HepG2 (cell line): ENCODE measurements around the gene OR10V1. TPM values are rescaled to one million over a fixed set of nuclear protein-coding genes. Genes with fewer than 3 reads are reported as not detected.

Experiments used
- ATAC-seq: fragments of 200-7000 bp; cut with Tn5 transposase; 3 replicates; pipeline ENCODE4 v1.9.1; 2020; ENCODE audit warnings: mild to moderate bottlenecking, moderate library complexity
- BruUV-seq: library from RNA; stranded (reverse); fragments of 400-500 nt; replicated peaks from 2 replicates; lab custom pipeline; 2021; lab: Mats Ljungman, UMichigan
- CTCF ChIA-PET: fragments of 300-600 bp; formaldehyde crosslinking; extraction: SDS; loops from one replicate; lab custom pipeline; 2021; ENCODE audit warnings: low total read pairs, inconsistent platforms, low intra/inter-chr PET ratio; lab: Yijun Ruan, JAX
- POLR2A ChIA-PET: fragments of 350-600 bp; sonication (Branson Sonifier 250); formaldehyde crosslinking; loops from one replicate; lab custom pipeline; 2020; ENCODE audit warnings: antibody characterized with exemption, inconsistent platforms; lab: Yijun Ruan, JAX
- DNase-seq: peaks from one replicate; pipeline ENCODE4 v3.0.0-alpha.2; 2015; ENCODE audit warnings: low spot score
- FAIRE-seq: peaks from 3 replicates; lab custom pipeline; 2011; peaks lifted over from hg19 to GRCh38; lab: Jason Lieb, UNC
- H2AFZ ChIP-seq: one replicate; pipeline ENCODE4 v1.6.1; 2011; ENCODE audit warnings: low read length, inconsistent platforms
- H3K27ac ChIP-seq: fragments of 300-600 bp; 3 replicates; pipeline ENCODE4 v1.8.0; 2011; ENCODE audit warnings: mixed run types, mild to moderate bottlenecking, mixed read lengths, low read length, inconsistent platforms; ENCODE audit not compliant: insufficient read depth; ENCODE audit errors: extremely low read length
- H3K27me3 ChIP-seq, 2 experiments: fragments of 200-600 bp in 1 of 2; 2 replicates in 1 of 2; 3 replicates in 1 of 2; pipeline versions ENCODE4 v1.6.0 to v1.8.0; 2011; ENCODE audit warnings: low read length in 2 of 2, mild to moderate bottlenecking in 2 of 2, moderate library complexity in 2 of 2, inconsistent platforms in 1 of 2; ENCODE audit not compliant: insufficient read depth in 2 of 2, control insufficient read depth in 1 of 2
- H3K36me3 ChIP-seq, 2 experiments: fragments of 200-600 bp in 1 of 2; replicated peaks in 1 of 2; 2 replicates in 1 of 2; 3 replicates in 1 of 2; pipeline versions ENCODE4 v1.5.1 to v1.8.0; 2011; ENCODE audit warnings: low read length in 2 of 2, inconsistent platforms in 1 of 2; ENCODE audit not compliant: insufficient read depth in 2 of 2, control insufficient read depth in 1 of 2
- H3K4me1 ChIP-seq: 2 replicates; pipeline ENCODE4 v1.5.1; 2012; ENCODE audit warnings: low read length, inconsistent platforms; ENCODE audit not compliant: insufficient read depth
- H3K4me2 ChIP-seq: 2 replicates; pipeline ENCODE4 v1.6.0; 2011; ENCODE audit warnings: low read depth, low read length, inconsistent platforms
- H3K4me3 ChIP-seq, 3 experiments: fragments of 200-600 bp in 1 of 3; sonication (generic), shearing (Covaris generic) in 1 of 3; replicated peaks in 1 of 3; 2 replicates each; pipeline ENCODE4 v1.5.1; 2011 to 2016; ENCODE audit warnings: low read length in 3 of 3, inconsistent platforms in 2 of 3, low read depth in 2 of 3, mild to moderate bottlenecking in 2 of 3, control low read depth in 1 of 3, mixed read lengths in 1 of 3; ENCODE audit not compliant: insufficient read depth in 1 of 3
- H3K79me2 ChIP-seq: one replicate; pipeline ENCODE4 v1.6.1; 2011; ENCODE audit warnings: low read length, inconsistent platforms; ENCODE audit not compliant: insufficient read depth
- H3K9ac ChIP-seq: 2 replicates; pipeline ENCODE4 v1.6.0; 2011; ENCODE audit warnings: mild to moderate bottlenecking, low read depth, low read length, inconsistent platforms; ENCODE audit not compliant: insufficient read depth
- H3K9me3 ChIP-seq: 2 replicates; pipeline ENCODE4 v1.5.1; 2012; ENCODE audit warnings: mild to moderate bottlenecking, low read length
- H4K20me1 ChIP-seq: 2 replicates; pipeline ENCODE4 v1.6.0; 2011; ENCODE audit warnings: inconsistent platforms, mild to moderate bottlenecking, low read length, moderate library complexity; ENCODE audit not compliant: insufficient read depth
- AGO2 ChIP-seq: fragments of 200-400 bp; formaldehyde crosslinking; optimal IDR thresholded peaks from 2 replicates; pipeline ENCODE3; 2017; ENCODE audit warnings: mild to moderate bottlenecking, low read depth, low read length, moderate library complexity
- ARID4A ChIP-seq: sonication (generic); formaldehyde crosslinking; IDR thresholded peaks from 2 replicates; pipeline ENCODE4 v1.5.0; 2020; ENCODE audit warnings: mild to moderate bottlenecking, missing genetic modification reagents, borderline replicate concordance
- HDAC2 ChIP-seq: sonication (generic); formaldehyde crosslinking; IDR thresholded peaks from 2 replicates; pipeline ENCODE4 v1.4.0; 2020; ENCODE audit warnings: missing genetic modification reagents
- HNRNPLL ChIP-seq: fragments of 200-400 bp; formaldehyde crosslinking; IDR thresholded peaks from 2 replicates; pipeline ENCODE4 v1.6.1; 2017; ENCODE audit warnings: mild to moderate bottlenecking, low read depth, low read length; ENCODE audit not compliant: poor library complexity, severe bottlenecking
- JARID2 ChIP-seq: sonication (generic); formaldehyde crosslinking; IDR thresholded peaks from 2 replicates; pipeline ENCODE4 v1.8.1; 2023; ENCODE audit warnings: missing genetic modification reagents, inconsistent platforms; ENCODE audit not compliant: insufficient replicate concordance
- JUN ChIP-seq: sonication (generic); formaldehyde crosslinking; IDR thresholded peaks from 2 replicates; pipeline ENCODE4 v1.4.0; 2020; ENCODE audit warnings: mild to moderate bottlenecking, missing genetic modification reagents
- MTA1 ChIP-seq: sonication (generic); formaldehyde crosslinking; IDR thresholded peaks from 2 replicates; pipeline ENCODE4 v1.4.0; 2020; ENCODE audit warnings: missing genetic modification reagents, mild to moderate bottlenecking, borderline replicate concordance
- SIN3A ChIP-seq: IDR thresholded peaks from 2 replicates; pipeline ENCODE4 v1.6.1; 2011; ENCODE audit warnings: low read depth, mild to moderate bottlenecking, control low read depth, low read length, borderline replicate concordance
- TRIM22 ChIP-seq: fragments of 450-650 bp; IDR thresholded peaks from 2 replicates; pipeline ENCODE4 v1.6.1; 2017
- YEATS4 ChIP-seq: sonication (generic); formaldehyde crosslinking; IDR thresholded peaks from 2 replicates; pipeline ENCODE4 v1.4.0; 2020; ENCODE audit warnings: missing genetic modification reagents, borderline replicate concordance
- YY1 ChIP-seq: IDR thresholded peaks from 2 replicates; pipeline ENCODE4 v1.6.1; 2011; ENCODE audit warnings: low read length, low read depth, moderate library complexity, mild to moderate bottlenecking; ENCODE audit not compliant: insufficient read depth, insufficient replicate concordance
- ZBTB10 ChIP-seq: sonication (generic); formaldehyde crosslinking; IDR thresholded peaks from 2 replicates; pipeline ENCODE4 v1.4.0; 2020; ENCODE audit warnings: missing genetic modification reagents, borderline replicate concordance
- ZNF326 ChIP-seq: sonication (generic); formaldehyde crosslinking; IDR thresholded peaks from 2 replicates; pipeline ENCODE4 v1.4.0; 2020; ENCODE audit warnings: missing genetic modification reagents, borderline replicate concordance
- WGBS: methylation state at CpG from one replicate; pipeline ENCODE4 v1.1.6; 2017; ENCODE audit warnings: low lambda C conversion rate; 5-methylcytosine and 5-hydroxymethylcytosine counted together
- in situ Hi-C: cut with HindIII; loops from 2 replicates; pipeline ENCODE4 v1.10.0; 2017; ENCODE audit warnings: low pct_unique_long_range_greater_than_20kb; ENCODE audit not compliant: extremely low pct_ligation_motif_present
- intact Hi-C: fragments of 100-400 bp; cut with micrococcal nuclease; formaldehyde crosslinking; loops from one replicate; pipeline ENCODE4 v1.10.0; 2022; ENCODE audit not compliant: unreplicated experiment
- polyA plus RNA-seq, 8 experiments: library from polyadenylated mRNA; depleted of rRNA in 3 of 8; stranded (reverse) in 7 of 8; unstranded in 1 of 8; fragments of >200 nt; fragmentation: Illumina TruSeq in 4 of 8; extraction: Trizol in 4 of 8; gene quantifications; 2 replicates each; pipeline versions ENCODE4 v1.2.1 to v1.2.3, GENCODE V29; 2011 to 2016; ENCODE audit warnings: low read depth in 4 of 8, missing spikeins in 1 of 8, mixed read lengths in 1 of 8; ENCODE audit not compliant: insufficient read depth in 1 of 8
- total RNA-seq, 5 experiments: library from RNA; depleted of rRNA; stranded (reverse); fragments of >200 nt; fragmentation: Illumina TruSeq; extraction: Trizol; gene quantifications; 2 replicates each; pipeline ENCODE4 v1.2.3, GENCODE V29; 2016; ENCODE audit warnings: low read depth in 1 of 5

The OR10V1 gene
- total and polyA plus RNA-seq, 2 of the 13 experiments (the other 11 are each of a cell fraction or from before 2014, with no cell fraction given): not detected

GRCh38 chr11:59754859-59755700 lies 41.4 kb upstream of the OR10V1 start, which contains the start of gene STX3:
TSS of gene STX3 (plus strand) at chr11:59755376. CDS start at chr11:59755606, 230 bp downstream.
- peaks cover 9% of the 10 kb centered on the region for H3K79me2 ChIP-seq
- peak within 1 kb of the TSS; percentile 77 to 93 (median 87) for H3K4me3 ChIP-seq
- peaks cover 37% of the 10 kb centered on the region for H3K4me1 ChIP-seq
- peak within 1 kb of the TSS; percentile 10 for H3K27ac ChIP-seq
- H2AFZ ChIP-seq: peak within 1 kb of the TSS; percentile 83
- no peaks in the 10 kb centered on the region; a peak in 1 of 5 replicates for H3K27me3 ChIP-seq
- POLR2A ChIA-PET: interaction anchor here (0.8 to 4.1 kb wide), 10 partner anchors 12 to 198 kb away, joined by 3 to 28 read pairs (median 6); partner anchors contain the start of genes MRPL16 and PATL1
- BruUV-seq: TSS peak; percentile 68
- peak within 1 kb of the TSS; percentile 98 for H3K4me2 ChIP-seq
- in situ Hi-C loops (loop anchor here (5.0 kb wide), 1 partner anchor 47 kb away; no protein-coding TSS in a partner anchor), intact Hi-C loops (loop anchor here (1.0 to 5.0 kb wide), 4 partner anchors 32 to 376 kb away; partner anchors contain the start of gene MRPL16)
- no peaks in the 10 kb centered on the region for H3K36me3 ChIP-seq
- no peak for FAIRE-seq
- CTCF ChIA-PET: interaction anchor here (1.9 to 2.9 kb wide), 2 partner anchors 47 to 56 kb away, joined by 7 to 44 read pairs; partner anchors contain the start of gene MRPL16
- no peaks in the 10 kb centered on the region for H4K20me1 ChIP-seq
- no peaks in the 10 kb centered on the region for H3K9me3 ChIP-seq
- H3K9ac ChIP-seq: peak within 1 kb of the TSS; percentile 79
- 2% methylated on average over 14 of the region's 80 CpGs for WGBS
- DNase-seq: peak; percentile 17
- peak; percentile 90 for ATAC-seq
- TF ChIP-seq AGO2 (peak; percentile 59), JARID2 (CRISPR knock-in tag) (no peak), ZBTB10 (CRISPR knock-in tag) (no peak), SIN3A (peak; percentile 54; the same call in 1 of the 2 replicates), HDAC2 (CRISPR knock-in tag) (peak; percentile 27; the same call in 1 of the 2 replicates), ZNF326 (no peak), JUN (CRISPR knock-in tag) (no peak), YY1 (peak; percentile 40), MTA1 (CRISPR knock-in tag) (0 out of 2 replicates have a peak, but pooled peaks have one; percentile 57), ARID4A (CRISPR knock-in tag) (peak; percentile 63; the same call in 1 of the 2 replicates), HNRNPLL (peak; percentile 71), TRIM22 (no peak), YEATS4 (CRISPR knock-in tag) (0 out of 2 replicates have a peak, but pooled peaks have one; percentile 12)
